ENCODE measurements around the gene GET4.
"Not testable (repeated sequence)": the region's sequence is repeated elsewhere in the genome, so short reads cannot be mapped to it uniquely, and the experiment has no call there.

GET4 gene

DNA sequence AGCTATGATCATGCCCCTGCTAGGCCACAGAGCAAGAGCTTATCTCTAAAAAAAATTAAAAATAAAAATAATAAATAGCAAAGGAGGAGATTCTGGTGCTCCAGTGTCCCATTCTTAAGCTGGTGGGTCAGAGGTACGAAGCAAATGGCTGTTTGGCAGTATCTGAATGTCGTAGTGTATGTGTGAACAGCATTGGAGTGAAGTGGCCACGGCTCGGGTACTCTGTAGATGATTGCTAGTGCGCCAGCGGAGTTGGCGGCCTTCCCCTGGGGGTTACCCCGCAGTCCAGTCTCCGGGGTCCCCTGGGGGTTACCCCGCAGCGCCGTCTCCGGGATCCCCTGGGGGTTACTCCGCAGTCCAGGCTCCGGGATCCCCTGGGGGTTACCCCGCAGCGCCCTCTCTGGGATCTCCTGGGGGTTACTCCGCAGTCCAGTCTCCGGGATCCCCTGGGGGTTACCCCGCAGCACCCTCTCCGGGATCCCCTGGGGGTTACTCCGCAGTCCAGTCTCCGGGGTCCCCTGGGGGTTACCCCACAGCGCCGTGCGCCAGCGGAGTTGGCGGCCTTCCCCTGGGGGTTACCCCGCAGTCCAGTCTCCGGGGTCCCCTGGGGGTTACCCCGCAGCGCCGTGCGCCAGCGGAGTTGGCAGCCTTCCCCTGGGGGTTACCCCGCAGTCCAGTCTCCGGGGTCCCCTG lies 29.2 kb upstream of the GET4 start:
- DNase-seq, result not testable (repeated sequence)

GRCh38 chr7:847728-848127 lies 28.6 kb upstream of the GET4 start:
- not testable (repeated sequence) for DNase-seq

DNA sequence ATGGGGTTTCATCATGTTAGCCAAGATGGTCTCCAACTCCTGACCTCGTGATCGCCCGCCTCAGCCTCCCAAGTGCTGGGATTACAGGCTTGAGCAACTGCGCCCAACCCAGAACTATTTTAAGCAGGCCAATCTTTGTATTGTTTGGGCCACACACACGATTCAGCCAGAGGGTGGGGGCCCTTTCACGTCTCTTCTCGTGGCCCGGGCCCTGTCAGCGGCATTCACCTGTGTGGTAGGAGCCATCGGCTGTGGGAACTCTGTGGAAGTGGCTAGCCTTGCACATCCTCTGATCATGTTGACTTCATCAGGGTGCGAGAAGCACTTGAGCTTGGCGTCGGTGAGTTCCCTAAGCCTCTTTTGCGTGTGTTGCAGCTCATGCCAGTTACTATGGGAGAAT lies 27.2 kb upstream of the GET4 start:
- no peak for DNase-seq

GRCh38 chr7:849781-850180 lies 26.6 kb upstream of the GET4 start:
- no peak for DNase-seq

GRCh38 chr7:851204-851603 lies 25.1 kb upstream of the GET4 start:
- no peak for DNase-seq

DNA sequence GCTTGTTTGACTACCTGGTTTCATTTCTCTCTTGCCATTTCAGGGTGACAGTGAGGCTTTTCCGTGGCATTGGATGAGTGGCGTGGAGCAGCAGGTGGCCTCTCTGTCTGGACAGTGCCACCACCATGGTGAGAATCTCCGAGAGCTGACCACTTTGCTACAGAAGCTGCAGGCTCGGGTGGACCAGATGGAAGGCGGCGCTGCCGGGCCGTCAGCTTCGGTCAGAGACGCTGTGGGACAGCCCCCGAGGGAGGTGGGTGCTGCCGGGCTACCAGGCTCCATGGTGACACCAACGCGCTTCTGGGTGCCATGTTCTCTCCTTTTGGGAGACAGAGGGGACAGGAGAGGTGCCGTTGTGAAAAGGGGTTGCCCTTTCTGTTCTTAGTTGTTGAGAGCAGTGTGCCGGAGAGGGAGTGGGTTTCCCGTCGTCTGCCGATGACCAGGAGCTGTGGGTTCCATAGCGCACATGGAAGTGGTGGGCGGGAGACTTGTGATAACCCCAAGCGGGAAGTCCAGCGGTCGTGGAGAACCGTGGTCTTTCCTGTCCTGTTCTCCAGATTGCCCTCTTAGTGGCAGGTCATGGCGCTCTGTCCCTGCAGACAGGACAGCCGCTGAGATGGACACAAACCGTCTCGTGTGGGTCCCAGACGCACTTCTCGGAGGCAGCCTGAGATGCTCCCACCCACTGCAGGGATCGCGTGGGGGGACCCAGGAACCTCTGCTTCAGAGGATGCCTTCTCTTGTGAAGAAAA lies 22.8 kb upstream of the GET4 start:
- DNase-seq, result no peak

- no peak for DNase-seq
Measured at GRCh38 chr7:854118-854775, 22.1 kb upstream of the GET4 start.

DNA sequence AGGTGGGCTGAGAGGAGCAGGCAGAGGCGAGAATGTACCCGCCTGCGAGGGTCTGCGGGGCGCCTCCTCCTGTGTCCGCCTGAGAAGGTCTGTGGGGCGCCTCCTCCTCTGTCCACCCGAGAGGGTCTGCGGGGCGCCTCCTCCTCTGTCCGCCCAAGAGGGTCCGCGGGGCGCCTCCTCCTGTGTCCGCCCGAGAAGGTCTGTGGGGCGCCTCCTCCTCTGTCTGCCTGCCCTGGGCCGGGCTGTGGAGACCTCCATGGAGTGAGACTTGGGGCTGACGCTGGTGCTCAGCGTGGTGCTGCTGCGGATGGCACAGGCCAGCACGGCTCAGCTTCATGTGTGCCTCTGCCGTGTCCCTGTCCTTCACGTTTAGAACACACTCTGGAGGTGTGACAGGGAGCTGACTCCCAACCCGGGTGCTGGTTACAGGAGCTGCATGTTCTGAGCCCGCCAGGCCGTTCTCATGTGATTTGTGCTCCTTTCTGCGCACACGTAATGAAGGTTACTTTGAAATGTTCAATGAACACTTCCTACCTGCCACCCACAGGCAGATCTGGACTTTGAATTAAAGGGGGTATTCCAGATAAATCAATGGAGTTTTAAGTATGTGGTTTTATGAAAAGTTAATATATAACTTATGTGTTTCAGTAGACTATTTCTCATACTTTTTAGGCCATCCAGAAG lies 20.5 kb upstream of the GET4 start:
- DNase-seq, result no peak

DNA sequence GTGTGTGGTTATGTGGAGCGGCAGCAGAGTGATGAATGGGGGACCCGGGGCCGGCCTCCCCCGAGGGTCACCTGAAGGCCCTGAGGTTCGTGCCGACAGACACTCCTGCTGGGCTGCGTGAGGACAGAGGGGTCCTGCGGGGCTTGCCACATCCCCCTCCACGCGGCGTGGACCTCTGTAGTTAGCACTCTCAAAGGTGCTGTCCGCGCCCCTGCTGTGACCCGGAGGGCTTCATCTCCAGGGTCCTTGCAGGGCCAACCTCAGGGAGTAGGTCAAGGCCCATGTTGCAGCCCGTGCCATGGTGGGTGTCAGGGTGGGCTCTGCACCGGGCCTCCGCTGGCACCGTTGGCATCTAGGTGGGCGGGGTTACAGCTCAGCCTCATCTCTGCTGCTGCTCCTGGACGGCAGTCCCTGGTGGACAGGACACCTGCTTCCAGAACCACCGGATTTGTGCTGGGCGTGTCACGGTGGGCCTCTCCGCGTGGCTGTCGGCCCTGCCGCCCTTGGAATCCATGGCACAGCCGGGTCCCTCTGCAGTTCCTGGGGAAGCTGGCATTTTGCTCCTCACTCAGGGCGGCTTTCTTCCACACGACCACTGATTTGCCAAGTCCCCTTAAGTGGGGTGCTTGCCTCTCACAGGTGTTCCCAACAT lies 19.8 kb upstream of the GET4 start:
- DNase-seq, result no peak

- no peak for DNase-seq
Measured at GRCh38 chr7:857661-858060, 18.7 kb upstream of the GET4 start.

DNA sequence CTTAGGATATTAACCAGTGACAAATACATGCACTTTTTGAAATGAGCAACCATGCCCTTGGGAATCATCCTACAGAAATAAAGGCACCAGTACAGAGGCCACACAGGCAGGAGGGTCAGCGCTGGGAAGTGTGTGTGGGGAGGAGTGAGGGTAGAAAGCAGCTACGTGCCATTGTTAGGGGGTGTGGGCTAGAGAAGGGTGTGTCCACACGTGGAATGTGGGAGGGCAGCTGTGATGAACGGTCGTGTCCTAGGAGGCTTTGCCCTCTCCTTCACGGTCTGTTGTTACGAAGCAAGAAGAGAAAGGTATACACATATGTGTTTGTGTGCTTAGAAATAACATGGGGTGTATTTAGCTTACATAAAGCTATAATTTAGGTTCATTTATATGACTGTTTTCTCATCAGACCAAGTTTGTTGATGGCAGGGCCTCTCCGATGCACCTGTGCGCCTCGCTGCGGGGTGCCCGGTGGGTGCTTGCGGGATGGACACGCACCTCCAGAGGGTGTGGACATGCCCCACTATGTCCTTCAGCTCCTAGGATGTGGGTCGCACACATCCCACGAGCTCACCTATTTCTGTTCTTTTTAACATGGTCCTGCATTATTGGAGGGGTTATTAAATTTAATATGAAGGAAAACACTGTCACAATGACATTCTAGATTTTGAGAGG lies 16.9 kb upstream of the GET4 start:
- no peak for DNase-seq

- DNase-seq, result no peak
Measured at GRCh38 chr7:860149-860548, 16.2 kb upstream of the GET4 start.

GRCh38 chr7:861222-861621 lies 15.1 kb upstream of the GET4 start:
- DNase-seq, result no peak

- DNase-seq, result no peak
Measured at GRCh38 chr7:862157-862556, 14.2 kb upstream of the GET4 start.

DNA sequence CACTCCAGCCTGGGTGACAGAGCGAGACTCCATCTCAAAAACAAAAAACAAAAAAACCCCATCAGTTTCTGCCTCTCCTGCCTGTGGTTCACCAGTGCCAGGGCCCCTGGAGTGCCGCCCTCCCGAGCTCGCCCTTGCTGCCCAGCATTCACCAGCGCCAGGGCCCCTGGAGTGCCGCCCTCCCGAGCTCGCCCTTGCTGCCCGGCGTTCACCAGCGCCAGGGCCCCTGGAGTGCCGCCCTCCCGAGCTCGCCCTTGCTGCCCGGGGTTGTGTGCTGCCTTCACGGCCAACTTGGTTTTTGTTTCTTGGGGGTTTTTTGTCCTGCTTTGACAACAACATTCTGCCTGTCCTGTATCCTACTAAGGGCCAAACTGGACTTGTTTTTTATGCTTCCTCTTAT lies 13.2 kb upstream of the GET4 start:
- DNase-seq, result no peak

DNA sequence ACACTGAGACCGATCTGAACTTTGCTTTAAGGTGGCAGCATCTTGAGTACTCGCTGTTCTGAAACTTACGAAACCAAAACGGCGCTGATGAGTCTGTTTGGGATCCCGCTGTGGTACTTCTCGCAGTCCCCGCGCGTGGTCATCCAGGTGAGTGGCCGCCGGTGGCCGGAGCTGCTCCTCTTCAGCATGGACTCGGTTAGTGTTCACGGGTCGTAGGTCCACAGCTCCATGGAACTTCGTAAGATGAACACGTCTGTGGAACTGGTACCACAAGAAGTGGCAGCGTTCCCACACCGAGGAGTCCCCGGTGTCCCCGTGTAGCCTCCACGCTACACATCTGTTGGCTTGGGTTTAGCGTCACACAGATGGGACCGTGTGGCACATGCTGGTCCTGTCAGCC lies 10.4 kb upstream of the GET4 start:
- DNase-seq, result no peak

DNA sequence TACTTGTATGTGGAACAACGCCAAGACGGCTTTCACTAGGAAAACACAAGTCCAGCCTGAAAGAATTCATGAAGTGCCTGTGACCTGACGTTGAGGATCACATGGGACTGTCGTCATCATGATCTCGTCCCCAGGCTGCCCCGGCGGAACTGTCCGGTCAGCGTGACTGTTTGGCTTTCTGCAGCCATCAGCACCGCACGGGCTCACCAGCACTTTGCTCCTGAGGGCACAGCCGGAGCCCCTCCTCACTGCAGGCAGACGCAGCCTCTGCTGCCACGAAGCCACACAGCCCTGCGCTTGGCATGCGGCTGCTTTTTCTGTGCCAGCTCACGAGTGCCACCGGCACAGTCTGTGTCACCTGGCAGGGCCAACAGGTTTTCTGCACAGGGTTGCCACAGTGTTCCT lies 9.4 kb upstream of the GET4 start:
- no peak for DNase-seq

GRCh38 chr7:867406-868188 lies 8.8 kb upstream of the GET4 start:
- no peak for DNase-seq

GRCh38 chr7:868189-868486 lies 8.2 kb upstream of the GET4 start:
- no peak for DNase-seq

DNA sequence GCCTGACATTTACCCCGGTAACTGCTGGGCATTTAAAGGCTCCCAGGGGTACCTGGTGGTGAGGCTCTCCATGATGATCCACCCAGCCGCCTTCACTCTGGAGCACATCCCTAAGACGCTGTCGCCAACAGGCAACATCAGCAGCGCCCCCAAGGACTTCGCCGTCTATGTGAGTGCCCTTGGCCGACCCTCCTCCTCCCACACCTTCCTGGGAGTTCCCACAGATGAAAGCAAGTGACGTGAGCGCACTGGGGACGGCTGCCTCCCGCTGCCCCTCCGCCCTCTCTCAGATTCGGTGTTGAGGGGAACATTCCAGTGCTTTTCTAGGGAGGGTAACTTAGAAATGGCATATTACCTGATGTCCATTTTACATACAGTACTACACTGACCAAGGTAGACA lies 7.0 kb upstream of the GET4 start:
- no peak for DNase-seq

DNA sequence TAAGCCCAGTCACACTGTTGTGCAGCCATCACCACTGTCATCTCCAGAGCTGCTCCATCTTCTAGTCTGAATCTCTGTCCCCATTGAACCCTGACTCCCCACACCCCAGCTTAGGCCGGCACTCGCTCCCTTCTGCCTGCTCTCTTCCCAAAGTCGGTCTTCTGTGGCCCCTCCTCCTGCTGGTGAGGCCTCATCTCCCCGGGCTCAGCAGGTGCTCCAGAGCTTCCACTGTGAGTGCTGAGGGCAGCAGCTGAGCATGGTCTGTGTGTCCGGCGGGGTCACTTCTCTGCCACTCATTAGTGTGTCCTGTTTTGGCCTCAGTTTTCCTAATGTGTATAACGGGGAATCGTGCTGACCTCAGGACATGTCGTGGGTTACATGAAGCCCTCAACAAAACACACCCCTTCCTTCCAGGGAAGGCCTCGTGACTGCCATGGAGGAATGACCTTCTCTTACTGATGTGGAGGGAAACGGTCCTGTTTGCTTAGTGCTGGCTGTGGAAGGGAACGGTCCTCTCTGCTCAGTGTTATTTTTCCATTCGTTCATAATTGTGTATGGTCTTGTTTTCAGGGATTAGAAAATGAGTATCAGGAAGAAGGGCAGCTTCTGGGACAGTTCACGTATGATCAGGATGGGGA lies 4.3 kb upstream of the GET4 start:
- DNase-seq, result no peak
